ENCODE data around the gene CD300A.
A peak's percentile ranks its signal among the peaks of the same experiment; 100 is the strongest.

CD300A gene

DNA sequence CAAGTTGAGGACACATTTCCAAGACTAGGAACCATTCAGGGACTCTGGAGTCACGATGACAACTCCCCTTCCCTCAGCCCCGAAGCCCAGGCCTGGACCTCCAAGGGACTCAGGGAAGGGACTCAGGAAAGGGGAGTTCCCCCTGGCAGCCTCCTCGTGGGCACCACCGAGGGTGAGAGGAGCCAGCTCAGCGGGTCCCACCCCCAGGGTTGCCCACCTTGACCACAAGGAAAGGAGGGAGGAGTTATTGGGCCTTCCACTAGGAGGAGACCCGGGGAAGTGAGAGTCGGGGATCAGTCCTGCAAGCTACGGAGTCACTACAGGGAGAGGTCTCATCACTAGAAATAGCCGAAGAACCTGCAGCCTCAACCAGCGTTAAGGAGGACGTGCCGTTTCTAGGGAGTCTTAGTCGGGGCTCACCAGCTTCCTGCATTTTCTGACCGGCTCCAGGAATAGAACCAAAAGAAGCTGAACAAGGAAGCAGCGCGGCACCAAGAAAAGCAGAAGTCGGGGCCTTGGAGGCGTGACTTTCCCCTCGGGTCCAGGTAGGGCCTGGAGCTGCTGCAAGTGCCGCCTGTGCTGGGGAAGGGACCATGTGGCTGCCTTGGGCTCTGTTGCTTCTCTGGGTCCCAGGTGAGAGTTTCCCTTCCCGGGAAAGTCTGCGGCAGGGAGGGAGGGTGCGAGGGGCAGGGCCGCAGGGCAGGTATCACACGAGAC lies at the start of gene CD300A:
TSS of gene CD300A (plus strand) at position 524 of the 717 bp plus-strand sequence. CDS start at position 594, 70 bp downstream.
- peak; percentile 29 for DNase-seq

DNA sequence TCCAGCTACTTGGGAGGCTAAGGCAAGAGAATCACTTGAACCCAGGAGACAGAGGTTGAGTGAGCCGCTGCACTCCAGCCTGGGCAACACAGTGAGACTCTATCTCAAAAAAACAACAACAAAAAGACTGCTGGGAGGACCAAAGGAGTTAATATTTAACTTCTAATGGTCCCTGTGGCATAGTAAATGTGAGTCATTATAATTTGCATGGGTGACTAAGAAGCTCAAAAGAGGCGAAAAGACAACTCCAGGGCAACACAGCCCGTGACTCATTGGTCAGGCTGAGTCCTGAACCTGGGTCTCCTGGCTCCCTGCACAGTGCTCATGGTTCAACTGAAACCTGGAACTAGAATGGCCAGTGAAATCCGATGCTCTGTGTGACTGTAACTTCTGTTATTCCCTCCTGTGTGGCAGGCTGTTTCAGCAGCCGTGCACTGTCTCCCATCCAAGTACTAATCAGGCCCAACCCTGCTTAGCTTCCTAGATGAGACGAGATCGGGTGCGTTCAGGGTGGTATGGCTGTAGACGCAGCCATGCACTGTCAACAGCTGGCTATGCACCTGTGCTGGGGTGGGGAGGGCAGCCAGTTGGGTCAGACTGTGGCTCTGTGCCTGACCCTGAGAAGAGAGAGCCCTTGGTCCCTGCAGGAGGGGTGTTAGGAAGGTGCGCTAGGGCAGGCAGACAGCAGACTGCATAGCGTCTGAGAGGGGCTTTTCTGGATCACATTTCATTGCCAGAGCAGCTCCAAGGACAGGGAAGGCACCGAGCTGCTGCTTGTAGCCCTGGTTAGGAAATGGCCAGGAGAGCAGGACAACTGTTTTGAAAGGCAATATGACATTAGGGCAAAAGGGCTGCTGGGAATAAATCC lies 49.0 kb upstream of the CD300A start:
- DNase-seq = no peak

DNA sequence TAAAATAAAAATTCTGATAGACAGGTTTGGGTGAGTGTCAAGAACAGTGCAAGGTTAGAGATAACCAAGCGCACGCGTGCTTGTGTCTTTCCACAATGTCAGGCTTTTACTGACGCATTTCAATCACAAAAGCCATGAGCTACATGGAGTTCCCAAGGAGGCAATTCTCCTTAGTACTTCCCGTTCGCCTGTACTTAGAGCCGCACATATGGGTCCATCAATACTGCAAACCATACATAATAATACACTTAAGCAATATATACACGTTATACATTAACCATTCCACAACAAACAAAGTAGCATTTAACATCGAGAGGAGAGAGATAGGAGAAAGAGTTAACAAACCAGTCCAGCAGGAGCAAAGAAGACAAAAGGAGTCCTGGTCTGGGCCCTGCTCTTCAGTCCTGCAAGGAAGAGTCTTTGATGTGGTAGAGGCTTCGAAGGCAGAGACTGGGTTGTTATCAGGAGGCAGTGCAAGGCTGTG lies 46.5 kb upstream of the CD300A start:
- DNase-seq = no peak

DNA sequence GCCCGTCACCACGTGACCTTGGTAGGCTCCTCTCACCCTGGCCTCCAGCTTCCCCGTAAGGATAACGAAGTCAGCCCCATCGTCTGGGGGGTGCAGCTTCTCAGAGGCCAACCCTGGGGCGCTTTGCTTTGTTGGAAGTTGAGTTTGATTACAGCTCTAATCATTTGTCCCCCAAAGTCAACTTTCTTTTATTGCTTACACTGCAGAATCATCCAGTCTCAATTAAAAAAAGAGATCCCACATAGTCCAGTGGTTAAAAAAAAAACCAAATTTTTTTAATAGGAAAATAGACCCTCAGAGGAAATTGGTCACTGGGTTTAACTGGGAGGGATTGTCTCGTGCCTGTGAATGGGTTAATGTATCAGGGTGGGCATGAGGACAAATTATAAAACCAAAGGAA lies 42.3 kb upstream of the CD300A start:
- no peak for DNase-seq

DNA sequence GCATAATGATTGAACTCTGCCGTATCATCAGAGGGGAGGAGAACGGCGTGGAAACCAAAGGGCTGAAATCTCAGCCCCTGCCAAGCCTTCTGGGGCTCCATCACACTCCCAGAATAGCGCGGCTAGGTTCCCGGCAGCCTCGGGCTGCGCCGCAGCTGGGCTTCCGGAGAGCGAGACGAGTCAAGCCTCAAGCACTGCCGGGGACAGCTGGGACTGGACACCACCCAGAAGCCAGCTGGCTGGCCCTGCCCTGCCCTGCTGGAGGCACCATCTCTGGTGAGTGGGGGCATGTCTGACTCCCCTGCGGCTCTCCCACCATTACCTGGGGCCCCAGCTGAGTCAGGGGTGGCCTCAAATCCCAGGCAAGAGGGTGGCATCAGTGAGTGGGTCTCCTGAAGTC lies 41.8 kb upstream of the CD300A start:
- no peak for DNase-seq

DNA sequence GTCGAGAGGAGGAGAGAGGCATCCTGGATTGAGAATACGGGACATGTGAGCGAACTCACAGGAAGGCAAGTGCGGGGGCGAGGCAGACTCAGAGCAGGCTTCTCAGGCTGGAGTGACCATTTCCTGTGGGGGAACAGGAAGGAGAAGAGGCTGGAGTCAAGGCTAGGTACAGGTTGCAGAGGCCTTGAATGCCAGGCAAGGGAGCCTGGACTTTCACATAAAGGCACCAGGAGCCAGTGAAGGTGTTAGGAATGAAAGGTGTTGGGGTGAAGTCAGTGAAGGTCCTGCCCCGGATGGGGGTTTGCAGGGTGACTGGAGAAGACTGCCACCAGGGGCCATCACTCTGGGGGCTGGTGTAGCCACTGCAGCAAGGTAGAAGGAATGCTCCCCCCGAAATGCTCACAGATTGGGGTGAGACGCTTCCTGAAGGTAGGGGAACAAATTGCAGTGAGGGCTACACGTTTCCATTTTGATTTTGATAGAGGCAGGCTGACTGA lies 39.8 kb upstream of the CD300A start:
- no peak for DNase-seq

DNA sequence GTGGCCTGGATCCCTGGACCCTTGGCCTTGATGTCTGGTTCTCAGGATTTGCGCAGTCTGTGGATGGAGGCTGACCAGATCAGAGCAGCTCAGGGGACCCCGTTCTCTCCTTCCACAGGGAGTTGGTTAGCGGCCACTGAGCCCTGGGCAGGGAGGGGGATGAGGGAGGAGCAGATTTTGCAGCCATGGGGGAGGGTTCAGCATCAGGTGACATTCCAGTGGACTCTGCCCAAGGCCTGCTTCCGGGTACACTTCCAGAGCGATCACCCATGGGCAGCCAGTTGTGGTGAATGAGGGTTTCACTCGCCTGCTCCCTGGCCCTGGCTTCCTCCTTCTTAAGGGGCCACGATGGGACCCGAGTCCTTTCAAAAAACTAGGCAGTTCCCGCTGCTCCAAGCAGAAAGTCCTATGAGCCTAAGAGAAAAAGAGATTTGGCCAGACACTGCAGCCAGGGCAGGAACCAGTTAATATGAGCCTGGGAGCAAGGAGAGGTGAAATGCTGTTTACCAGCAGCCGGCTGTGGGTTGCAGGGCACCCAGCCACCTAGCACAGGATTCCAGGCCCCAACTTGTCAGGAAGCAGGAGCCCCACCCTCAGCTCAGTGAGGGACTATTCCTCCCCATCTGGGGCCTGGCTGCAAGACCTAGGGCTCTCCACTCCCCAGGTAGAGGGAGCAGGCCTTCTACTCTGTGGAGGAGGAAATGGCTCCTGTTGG lies 39.2 kb upstream of the CD300A start:
- DNase-seq = no peak

DNA sequence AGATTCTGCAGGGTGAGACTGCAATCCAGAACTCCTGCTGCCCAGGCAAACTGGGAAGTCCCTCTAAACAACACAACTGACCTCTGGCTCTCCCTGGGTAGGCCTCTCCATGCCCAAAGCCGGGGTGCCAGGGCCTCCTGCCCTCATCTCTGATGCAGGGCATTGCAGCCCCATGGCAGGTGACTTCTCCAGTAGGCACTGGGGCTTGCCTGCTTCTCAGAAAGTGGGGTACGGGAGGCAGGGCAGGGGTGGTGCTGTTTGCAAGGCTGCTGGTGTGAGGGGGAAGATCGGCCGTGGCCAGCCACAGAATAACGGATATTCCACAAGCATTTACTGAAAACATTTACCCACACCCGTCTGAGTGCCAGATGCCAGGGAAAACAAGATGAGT lies 38.7 kb upstream of the CD300A start:
- DNase-seq = no peak

DNA sequence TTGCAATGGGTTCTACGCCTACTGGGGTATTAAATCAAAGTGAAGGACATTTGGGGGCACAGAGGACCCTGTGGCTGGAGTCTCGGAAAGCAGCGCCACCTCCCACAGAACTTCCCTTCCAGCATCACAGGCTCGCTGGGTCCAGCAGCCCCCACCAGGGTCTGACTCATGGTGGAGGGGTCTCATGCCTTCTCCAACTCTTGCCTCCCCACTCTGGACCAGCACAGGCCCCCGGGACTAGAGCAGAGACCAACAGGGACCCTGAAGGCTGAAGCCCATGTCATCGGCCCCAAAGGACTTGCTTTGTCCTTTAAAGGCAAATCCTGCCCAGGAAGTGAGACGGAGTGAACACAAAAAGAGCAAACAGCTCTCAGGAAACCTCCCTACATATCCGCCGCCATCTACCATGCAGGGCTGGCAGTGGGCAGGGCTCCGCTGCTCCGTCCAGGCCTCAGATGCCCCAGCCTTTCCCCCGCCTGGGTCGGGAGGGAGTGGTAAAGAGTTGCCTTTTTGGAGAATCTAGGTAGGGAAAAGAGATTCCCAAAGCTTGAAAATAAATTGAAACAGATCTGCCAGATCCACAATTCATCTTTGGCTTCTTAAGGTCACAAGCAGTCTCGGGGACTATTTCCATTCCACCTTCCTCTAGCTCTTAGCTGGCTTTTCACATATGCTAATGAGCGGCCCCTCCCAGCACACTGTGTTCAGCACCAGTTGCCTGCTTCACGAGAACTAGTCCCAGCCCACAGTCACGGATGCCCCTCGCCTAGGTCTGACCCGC lies 36.6 kb upstream of the CD300A start:
- peak; percentile 21 for DNase-seq

DNA sequence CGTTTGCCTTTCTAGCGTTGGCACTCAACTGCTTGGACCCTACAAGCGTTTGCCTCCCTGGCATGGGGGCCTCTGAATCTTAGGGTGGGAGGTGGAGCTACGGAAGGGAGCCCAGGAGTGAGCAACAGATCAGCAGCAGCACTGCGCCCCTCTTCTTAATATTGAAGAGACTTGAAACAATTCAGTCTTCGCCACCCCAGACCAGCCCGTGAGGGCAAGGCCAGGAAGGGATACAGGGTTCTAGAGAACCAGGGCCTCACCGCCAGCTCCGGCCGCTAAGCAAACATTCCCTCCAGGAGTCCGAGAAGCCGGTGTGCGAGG lies 36.1 kb upstream of the CD300A start:
- no peak for DNase-seq

DNA sequence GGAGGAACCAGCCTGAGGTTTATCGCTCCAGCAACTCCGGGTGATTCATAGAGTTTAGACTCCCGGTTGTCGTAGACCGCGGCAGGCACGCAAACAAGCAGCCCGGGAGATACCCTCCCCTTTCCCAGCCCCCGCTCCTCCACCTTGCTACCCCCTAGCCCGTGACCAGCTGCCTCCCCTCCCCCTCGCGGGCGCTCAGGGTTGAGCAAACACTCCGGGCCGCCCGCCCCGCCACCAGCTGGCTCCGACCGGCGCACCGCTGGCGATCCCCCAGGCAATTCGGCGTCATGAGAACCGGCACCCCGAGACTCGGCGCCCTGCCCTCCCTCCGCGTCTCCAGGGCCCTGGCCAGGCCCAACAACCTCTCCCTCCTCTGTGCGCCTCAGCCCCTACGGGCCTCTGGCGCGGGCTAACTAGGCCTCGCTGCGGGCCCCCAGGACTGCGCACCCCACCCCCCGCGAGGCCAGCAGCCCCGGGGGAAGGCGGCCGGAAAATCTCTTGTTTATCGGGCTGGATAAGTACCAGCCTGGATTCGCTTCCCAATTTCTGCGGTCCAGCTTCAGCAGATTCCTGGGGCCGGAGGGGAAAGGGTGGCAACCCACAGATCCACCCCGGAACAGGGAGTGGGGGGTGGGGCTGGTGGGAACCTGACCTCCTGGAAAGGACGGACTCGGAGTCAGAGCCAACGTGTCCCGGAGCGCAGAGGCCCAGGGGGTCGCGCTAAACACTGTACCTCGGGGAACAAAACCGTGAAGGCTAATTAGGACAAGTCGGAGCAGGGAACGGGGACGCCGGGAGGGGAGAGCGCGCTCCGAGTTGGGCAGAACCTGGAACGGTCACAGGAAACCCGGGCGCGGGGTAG lies 35.5 kb upstream of the CD300A start:
- DNase-seq = peak; percentile 70

DNA sequence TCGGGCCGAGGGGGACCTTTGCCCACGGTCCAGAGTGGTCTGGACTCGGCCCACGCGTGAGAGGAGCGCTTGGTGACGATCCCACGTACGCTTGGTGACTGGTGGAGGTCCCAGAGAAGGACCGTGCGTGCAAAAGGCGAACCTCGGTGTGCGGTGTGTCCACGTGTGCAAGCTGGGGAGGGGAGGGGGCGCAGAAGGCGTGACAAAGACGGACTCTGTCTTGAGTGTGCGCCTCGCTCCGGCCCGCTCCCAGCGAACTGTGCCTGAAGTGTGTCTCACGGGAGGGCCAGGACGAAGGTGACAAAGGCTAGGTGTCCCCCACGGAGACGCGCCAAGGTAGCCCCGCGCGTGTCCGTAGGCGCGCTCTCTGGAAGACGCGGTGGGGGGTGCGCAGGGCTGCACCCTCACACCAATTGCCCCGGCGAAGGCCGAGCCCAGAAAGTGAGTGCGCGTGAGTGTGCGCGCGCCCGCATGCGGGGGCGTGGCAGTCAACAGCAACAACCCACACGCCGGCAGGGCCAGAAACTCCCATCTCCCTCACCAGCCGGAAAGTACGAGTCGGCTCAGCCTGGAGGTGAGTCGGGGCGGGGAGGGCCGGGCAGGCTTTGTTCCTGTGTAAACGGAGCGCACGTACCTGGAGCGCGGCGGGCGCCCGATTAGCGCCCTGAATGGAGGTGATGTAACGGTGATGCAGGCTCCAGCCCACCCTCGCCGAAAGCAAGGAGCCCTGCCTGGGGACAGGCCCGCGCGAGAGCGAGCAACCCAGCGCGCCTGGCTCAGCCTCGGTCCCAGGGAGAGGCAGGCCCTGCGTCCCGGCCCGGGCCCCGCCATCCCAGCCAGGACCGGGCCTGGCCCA lies 34.6 kb upstream of the CD300A start, which contains the start of gene GPRC5C:
TSS of gene GPRC5C (plus strand) at position 521 of the 856 bp plus-strand sequence. CDS start 7,689 bp downstream, outside the sequence.
- DNase-seq = peak; percentile 49

DNA sequence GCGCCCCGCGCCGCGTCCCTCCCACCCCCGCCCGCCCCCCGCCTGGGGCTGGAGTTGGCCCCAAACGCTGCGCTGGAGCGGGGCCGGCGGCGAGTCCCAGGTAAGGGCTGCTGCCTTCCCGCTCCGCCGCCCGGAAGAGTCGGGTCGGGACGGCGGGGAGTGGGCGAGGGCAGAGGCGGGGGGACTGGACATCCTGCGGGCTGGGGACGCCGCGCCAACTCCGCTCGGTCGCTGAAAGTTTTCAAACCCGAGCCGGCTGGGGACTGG lies 34.1 kb upstream of the CD300A start:
- DNase-seq = no peak

DNA sequence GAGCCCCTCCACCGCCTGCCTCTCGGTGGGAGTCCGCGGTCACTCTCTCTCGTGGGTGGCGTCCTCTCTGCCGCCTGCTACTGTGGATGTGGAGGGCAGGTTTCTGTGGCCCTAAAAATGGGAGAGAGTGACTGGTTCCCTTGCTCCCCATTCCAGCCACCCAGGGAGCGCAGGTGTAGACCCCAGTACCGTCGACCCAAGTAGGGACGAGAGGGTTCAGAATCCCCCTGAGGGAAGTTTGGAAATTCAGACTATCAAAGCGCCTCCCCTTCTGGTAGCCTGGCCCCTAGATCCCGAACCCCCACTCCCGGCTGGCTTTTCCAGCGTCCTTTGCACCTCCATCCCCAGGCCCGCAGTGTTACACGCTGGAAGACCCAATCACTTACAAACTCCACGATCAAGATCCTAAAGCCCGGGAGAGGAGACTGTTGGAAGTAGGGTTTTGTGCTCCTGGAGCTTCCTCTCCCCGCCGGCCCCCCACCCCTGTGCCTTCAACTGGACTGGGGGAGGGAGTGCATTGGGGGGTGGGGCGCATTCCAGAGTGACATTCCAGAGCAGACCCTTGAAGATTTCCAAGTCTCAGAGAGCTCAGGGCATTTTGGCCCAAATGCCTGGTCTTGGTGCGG lies 33.6 kb upstream of the CD300A start:
- no peak for DNase-seq

DNA sequence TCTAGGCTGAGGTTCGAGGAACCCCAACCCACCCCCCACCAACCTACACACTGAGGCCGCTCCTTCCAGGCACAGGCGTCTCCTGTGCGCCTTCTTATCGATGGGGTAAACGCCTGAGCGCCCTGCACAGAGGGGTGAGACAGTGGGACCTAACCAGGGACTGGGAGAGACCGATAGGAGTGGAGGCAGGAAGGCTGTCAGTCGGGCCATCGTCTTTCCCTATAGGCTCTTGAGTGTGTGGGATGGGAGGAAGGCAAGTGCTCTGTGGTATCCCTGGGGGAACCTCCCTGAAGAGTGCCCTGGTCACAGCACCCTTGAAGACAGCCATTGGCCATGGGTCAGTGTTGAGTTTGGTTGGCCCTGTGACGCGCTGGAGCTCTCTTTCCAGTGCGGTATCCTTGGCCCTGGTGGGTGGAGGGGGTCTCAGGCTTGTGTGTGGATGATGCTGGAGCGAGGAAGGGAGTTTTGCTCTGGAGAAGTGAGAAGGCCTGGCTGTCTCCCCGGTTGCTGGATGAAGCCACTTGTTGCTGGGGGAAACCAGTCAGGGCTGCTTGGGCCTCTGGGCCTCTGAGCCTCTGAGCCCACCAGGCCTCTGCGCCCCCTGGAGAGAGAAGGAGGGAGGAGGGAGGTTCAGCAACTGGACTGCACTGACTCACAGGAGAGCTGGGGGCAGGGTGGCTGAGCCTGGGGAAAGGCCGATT lies 32.9 kb upstream of the CD300A start:
- DNase-seq = peak; percentile 16

DNA sequence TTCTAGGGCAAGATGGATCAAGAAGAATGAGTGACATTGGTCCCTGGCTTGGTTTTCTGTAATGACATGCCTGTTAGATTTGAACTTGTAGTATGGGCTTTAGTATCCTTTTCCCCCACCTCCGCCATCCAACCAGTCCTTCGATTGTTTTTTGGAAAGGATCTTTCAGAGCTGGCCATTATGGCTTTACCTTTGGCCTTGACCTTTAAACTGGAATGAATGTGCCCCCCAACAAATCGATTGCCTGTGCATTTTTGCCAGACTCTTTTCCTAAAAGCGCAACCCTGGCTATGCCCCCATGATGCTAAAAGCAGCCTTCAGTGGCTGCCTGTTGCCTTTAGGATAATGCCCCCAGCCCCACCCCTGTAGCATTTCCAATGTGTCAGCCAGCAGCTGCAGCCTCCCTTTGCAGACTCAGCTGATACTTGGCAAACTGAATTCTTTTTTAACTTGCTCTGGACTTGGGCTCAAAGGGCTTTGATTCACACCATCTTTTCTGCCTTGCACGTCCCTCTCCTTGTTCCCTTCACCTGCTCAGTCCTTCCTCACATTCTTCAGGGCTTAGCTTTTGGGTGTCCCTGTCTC lies 30.6 kb upstream of the CD300A start:
- DNase-seq = no peak

DNA sequence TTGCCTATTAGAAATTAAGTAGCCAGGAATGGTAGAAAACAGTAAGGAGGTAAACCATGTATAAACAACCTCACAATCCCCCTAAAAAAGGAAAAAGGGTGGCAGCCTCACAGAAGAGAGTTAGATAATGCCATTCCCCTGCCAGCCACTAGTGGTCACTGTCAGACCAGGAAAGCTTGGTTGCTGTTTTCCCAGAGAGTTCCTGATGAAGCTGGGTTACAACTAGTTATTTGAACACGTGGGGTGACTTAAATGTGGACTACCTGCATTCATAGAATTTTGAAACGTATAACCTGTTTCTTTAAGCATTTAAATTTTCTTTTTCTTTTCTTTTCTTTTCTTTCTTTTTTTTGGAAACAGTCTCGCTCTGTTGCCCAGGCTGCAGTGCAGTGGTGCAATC lies 28.7 kb upstream of the CD300A start:
- DNase-seq = no peak

DNA sequence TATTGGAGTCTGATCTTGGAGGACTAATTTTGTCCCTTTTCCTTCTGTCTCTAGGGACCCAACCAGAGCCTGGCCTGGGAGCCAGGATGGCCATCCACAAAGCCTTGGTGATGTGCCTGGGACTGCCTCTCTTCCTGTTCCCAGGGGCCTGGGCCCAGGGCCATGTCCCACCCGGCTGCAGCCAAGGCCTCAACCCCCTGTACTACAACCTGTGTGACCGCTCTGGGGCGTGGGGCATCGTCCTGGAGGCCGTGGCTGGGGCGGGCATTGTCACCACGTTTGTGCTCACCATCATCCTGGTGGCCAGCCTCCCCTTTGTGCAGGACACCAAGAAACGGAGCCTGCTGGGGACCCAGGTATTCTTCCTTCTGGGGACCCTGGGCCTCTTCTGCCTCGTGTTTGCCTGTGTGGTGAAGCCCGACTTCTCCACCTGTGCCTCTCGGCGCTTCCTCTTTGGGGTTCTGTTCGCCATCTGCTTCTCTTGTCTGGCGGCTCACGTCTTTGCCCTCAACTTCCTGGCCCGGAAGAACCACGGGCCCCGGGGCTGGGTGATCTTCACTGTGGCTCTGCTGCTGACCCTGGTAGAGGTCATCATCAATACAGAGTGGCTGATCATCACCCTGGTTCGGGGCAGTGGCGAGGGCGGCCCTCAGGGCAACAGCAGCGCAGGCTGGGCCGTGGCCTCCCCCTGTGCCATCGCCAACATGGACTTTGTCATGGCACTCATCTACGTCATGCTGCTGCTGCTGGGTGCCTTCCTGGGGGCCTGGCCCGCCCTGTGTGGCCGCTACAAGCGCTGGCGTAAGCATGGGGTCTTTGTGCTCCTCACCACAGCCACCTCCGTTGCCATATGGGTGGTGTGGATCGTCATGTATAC lies 26.5 kb upstream of the CD300A start:
- no peak for DNase-seq

Measured in midbrain (tissue), 1 donor.